GM19328 (cell line): Measurements from ENCODE around the gene TM2D1.
"Not testable (repeated sequence)": the region's sequence is repeated elsewhere in the genome, so short reads cannot be mapped to it uniquely, and the experiment has no call there.

ENCODE experiments used
- ATAC-seq: cut with Tn5 transposase; IDR thresholded peaks from one replicate; pipeline ENCODE4 v1.9.1; 2021; ENCODE audit warnings: mild to moderate bottlenecking, moderate library complexity; ENCODE audit not compliant: unreplicated experiment

TM2D1 gene

GRCh38 chr1:61718996-61719663, 5.8 kb downstream of the TM2D1 start:
- ATAC-seq, result not testable (repeated sequence)

- ATAC-seq, result no peak
Observed at GRCh38 chr1:61711969-61712368, 13.0 kb downstream of the TM2D1 start.

- not testable (repeated sequence) for ATAC-seq
Observed at GRCh38 chr1:61711257-61711656, 13.7 kb downstream of the TM2D1 start.

GRCh38 chr1:61709908-61710289, 15.0 kb downstream of the TM2D1 start:
- no peak for ATAC-seq

DNA sequence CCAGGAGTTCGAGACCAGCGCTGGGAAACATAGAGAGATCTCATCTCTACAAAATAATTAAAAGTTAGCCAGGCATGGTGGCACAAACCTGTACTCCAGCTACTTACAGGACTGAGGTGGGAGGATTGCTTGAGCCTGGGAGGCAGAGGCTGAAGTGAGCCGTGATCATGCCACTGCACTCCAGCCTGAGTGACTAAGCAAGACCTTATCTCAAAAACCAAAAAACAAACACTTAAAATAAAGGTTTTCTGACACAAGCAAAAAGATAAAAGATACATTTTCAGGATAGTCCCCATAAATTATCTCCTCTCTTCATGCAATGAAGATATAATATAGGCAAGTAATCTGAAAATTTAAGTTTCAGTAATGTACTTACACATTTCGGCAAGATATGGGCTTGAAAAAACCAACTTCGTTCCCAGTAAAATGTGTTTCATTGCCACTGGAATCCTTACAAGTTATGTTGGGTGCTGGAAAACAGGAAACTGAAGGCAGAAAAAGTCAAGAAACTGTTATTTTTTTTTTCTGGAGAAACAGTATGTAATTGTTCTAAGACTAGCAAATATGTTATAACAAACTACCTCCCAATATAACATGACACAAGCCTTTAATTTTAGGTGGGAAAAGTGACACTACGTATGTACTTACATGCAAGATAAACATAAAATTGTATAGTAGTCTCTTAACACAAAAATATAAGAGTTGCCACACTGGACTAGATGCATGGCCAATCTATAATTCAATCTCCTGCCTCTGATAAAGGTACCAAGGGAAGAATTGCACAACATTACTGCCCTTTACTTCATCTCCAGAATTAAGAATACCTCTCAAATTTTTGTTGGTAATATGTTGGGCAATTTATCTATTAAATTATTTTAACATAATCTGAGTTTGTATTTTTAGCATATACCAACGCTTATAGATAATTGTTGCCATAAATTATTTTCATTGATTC, 15.7 kb downstream of the TM2D1 start:
- ATAC-seq, result no peak

DNA sequence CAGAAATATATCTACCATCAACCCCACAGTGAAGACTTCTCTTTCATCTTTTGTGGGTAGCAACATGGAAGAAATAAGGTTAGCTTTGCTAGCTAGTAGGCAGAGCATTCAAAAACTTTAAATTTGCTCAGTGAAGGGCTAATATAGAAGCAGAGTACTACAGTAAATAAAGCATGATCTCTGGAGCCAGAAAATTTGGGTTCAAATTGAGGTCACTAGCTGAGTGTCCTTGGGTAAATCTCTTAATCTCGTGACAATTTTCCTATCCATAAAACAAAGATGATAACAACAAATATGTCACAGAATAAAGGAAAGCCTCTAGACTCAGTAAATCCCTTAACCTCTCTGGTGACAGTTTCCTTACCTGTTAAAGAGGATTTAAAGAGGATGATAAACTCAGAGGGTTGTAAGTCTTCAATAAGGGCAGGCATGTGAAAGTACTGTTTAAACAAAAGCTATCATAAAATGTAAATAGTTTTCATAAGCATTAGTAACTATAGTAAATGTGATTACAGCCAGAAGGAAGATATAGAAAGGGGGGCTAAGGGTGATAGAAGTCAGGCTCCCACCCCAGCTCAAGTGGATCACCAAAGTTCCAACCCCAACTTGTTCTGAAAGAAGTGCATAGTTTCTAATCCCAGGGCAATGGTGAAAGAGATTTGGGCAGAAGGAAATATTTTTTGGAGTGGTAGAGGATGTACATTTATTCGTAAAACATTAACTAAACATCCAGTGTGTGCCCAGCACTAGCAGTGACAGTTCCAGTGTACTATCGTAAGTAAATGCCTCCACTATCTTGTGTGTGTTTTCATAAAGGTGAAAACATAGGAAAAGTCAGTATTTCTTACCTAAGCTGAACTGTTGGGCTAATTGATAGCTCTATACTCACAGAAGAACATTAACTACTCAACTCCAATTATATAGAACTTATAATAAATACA, 24.8 kb downstream of the TM2D1 start:
- ATAC-seq, result no peak

- ATAC-seq, result no peak
Observed at GRCh38 chr1:61692155-61692800, 32.7 kb downstream of the TM2D1 start.

DNA sequence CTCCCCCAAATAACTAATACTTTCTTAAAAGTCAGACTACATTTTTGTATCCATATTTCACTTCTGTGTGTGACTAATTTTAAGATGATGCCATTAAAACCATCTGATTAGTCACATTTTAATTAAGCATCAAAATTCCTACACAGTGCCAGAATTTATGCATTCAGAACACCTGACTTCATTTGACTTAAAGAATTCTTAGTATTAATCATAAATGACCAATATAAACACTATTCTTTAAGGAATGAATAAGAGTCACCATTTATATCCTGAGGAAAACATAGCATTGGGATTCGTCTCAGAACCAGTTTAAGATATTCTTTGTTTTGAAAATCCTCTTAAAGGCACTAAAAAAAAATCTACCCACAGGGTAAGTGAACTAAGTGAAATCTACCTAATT, 37.0 kb downstream of the TM2D1 start:
- ATAC-seq, result no peak

- no peak for ATAC-seq
Observed at GRCh38 chr1:61682891-61683290, 42.0 kb downstream of the TM2D1 start.

DNA sequence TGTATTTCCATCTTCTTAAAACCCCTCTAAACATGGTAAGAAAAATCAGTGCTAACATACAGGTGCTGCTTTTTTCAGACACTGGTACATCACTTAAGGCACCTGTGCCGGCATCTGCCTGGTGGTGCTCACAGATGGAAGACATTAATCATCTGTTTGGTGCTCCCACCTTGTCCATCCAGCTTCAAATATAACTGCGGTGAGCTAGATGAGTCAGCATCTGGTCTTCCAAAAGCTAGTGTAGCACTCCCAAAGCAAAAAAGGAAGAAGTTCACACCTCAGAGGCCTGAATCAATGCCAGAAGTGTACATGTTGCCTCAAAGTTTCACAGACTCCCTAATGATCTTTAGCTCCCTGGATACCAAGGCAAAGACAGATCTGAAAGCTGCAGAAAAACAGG, 44.4 kb downstream of the TM2D1 start:
- ATAC-seq, result no peak

DNA sequence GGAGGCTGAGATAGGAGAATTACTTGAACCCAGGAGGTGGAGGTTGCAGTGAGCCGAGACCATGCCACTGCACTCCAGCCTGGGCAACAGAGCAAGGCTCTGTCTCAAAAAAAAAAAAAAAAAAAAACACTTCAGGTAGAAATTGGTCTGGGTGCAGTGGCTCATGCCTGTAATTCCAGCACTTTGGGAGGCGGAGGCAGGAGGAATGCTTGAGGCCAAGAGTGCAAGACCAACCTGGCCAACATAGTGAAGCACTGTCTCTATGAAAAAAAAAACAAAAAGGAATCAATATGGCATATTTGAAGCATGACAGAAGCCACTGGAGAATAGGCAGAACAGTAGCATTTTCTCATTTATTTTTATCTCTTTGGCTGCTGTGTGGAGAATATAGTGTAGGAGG, 48.1 kb downstream of the TM2D1 start:
- ATAC-seq, result not testable (repeated sequence)

GRCh38 chr1:61674221-61674620, 50.7 kb downstream of the TM2D1 start:
- no peak for ATAC-seq

DNA sequence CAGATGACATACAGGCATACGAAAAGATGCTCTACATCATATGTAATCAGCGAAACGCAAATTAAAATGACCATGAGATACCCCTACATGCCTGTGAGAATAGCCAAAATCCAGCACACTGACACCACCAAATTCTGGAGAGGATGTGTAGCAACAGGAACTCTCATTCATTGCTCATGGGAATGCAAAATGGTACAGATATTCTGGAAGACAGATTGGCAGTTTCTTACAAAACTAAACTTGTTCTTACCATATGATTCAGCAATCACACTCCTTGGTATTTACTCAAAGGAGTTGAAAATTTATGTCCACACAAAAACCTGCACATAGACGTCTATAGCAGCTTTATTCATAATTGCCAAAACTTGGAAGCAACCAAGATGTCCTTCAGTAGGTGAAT, 52.6 kb downstream of the TM2D1 start:
- ATAC-seq, result no peak

- ATAC-seq, result no peak
Observed at GRCh38 chr1:61670445-61670844, 54.5 kb downstream of the TM2D1 start.

DNA sequence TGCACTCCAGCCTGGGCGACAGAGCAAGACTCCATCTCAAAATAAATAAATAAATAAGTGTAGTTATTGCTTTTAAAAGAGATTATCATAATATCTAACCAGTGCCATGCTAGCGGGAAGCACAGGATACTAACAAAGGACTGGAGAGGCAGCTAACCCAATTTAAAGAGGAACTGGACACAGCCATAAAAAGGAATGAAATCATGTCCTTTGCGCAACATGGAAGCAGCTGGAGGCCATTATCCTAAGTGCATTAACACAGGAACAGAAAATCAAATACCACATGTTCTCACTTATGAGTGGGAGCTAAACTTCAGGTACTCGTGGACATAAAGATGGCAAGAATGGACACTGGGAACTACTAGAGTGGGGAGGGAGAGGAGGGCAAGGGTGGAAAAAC, 54.9 kb downstream of the TM2D1 start:
- ATAC-seq, result no peak

GRCh38 chr1:61659061-61659460, 65.9 kb downstream of the TM2D1 start:
- ATAC-seq, result no peak

- no peak for ATAC-seq
Observed at GRCh38 chr1:61655453-61655852, 69.5 kb downstream of the TM2D1 start.

- ATAC-seq, result no peak
Observed at GRCh38 chr1:61654067-61654466, 70.9 kb downstream of the TM2D1 start.

DNA sequence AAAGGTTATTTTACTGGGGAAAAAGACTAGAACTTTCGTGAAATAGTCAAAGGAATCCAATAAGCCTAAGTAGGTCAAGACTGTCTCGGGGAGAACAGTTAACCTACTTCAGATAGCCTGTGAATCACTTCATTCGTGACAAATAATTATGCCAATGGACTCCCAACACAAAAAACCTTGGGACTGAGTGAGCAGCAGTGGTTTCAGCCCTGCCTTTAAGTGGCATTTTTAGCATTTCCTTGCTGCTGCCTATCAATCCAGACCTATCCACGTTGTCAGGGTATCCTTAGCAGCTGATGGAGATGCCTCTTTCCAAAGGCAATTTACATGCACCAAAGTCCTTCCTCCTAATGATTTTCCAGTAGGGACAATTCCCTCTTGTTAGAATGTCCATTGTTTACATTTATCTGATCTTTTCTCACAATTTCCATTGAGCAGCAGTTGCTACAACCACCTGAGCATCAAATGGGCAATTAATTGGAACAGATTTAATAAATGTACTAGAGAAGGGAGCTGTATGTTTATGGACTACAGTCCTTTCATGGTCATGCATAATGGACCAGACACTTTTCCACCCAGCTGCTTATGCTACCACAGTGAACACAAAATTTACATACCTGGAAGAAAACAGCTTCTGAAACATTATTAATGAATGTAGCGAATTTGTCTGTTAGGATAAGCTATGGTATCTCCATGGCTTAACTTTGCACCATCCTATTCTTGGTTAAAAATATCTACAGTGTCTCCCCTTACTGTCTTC, 75.8 kb downstream of the TM2D1 start:
- no peak for ATAC-seq

GRCh38 chr1:61647142-61647541, 77.8 kb downstream of the TM2D1 start:
- no peak for ATAC-seq
